Upper lobe of left lung (tissue), 6 donors: Measurements from ENCODE around the gene GFRA1. TPM values are rescaled to one million over a fixed set of nuclear protein-coding genes. Genes with fewer than 3 reads are reported as not detected.
A peak's percentile ranks its signal among the peaks of the same experiment; 100 is the strongest.

Experiments used
- ATAC-seq, 2 donors: fragments of 200-7000 bp; cut with Tn5 transposase; one replicate each; pipeline ENCODE4 v1.9.1; 2022; ENCODE audit warnings: mild to moderate bottlenecking in 2 of 2, moderate library complexity in 2 of 2; ENCODE audit not compliant: low FRiP score in 2 of 2
- DNase-seq, 2 donors: peaks; one replicate each; pipeline ENCODE4 v3.0.0-alpha.2; 2019 to 2020
- H3K27ac ChIP-seq, 4 donors: fragments of 200-600 bp; sonication (generic); one replicate each; pipeline ENCODE4 v1.5.1; 2016 to 2019
- H3K27me3 ChIP-seq, 4 donors: fragments of 200-600 bp; sonication (generic); one replicate each; pipeline ENCODE4 v1.5.1; 2017 to 2019
- H3K36me3 ChIP-seq, 4 donors: fragments of 200-600 bp; sonication (generic); one replicate each; pipeline ENCODE4 v1.5.1; 2016 to 2019
- H3K4me1 ChIP-seq, 4 donors: fragments of 200-600 bp; sonication (generic); one replicate each; pipeline ENCODE4 v1.5.1; 2018 to 2019
- H3K4me3 ChIP-seq, 4 donors: fragments of 200-600 bp; sonication (generic); one replicate each; pipeline ENCODE4 v1.5.1; 2017 to 2019; ENCODE audit warnings: mild to moderate bottlenecking in 2 of 4, moderate library complexity in 1 of 4
- H3K9me3 ChIP-seq, 4 donors: fragments of 200-600 bp; sonication (generic); one replicate each; pipeline ENCODE4 v1.5.1; 2018 to 2019
- CTCF ChIP-seq, 6 experiments: fragments of 450-650 bp in 4 of 6; fragments of 200-600 bp in 2 of 6; sonication (generic) in 2 of 6; IDR thresholded peaks; one replicate each; pipeline ENCODE4 v1.5.1; 2016 to 2019; ENCODE audit warnings: antibody characterized with exemption in 6 of 6
- EP300 ChIP-seq, 4 donors: sonication (generic); formaldehyde crosslinking; IDR thresholded peaks; one replicate each; pipeline ENCODE4 v1.5.1; 2017; ENCODE audit warnings: antibody characterized with exemption in 4 of 4, control low read depth in 2 of 4
- POLR2A ChIP-seq, 4 donors: fragments of 450-650 bp; IDR thresholded peaks; one replicate each; pipeline ENCODE4 v1.5.1; 2016 to 2017; ENCODE audit warnings: antibody characterized with exemption in 4 of 4, mild to moderate bottlenecking in 2 of 4
- POLR2AphosphoS5 ChIP-seq, 2 donors: sonication (generic); formaldehyde crosslinking; IDR thresholded peaks; one replicate each; pipeline ENCODE4 v1.5.1; 2017; ENCODE audit warnings: antibody characterized with exemption in 2 of 2
- WGBS, 2 donors: methylation state at CpG; one replicate each; pipeline ENCODE4 v1.1.5; 2017 to 2018; 5-methylcytosine and 5-hydroxymethylcytosine counted together
- total RNA-seq, 6 donors: library from RNA; depleted of rRNA in 4 of 6; stranded (reverse); fragments of >200 nt in 4 of 6; gene quantifications; one replicate each; pipeline versions ENCODE4 v1.1.0 to v1.2.1, GENCODE V29; 2016 to 2021
- donor health status: DM: no; HTN: no; CAD: no; lungs with moderate emphysema.
- donor health status: DM: no; HTN: yes; CAD: no; lungs with severe emphysema.

Gene GFRA1
- total RNA-seq, 6 donors from 2014 or later, result under 0.01 to 9.2 (median 2.3) TPM

- WGBS, 2 donors, result 60 to 64% methylated on average over 6 of the region's 6 CpGs
Observed at GRCh38 chr10:116269619-116270018, 3.4 kb downstream of the GFRA1 start.

GRCh38 chr10:116268976-116269375, 4.0 kb downstream of the GFRA1 start:
- ATAC-seq (no peak), DNase-seq (no peak)
- WGBS, 2 donors, result 41 to 52% methylated on average over 3 of the region's 3 CpGs
- no peak overlapping the region for H3K27ac ChIP-seq
- H3K4me3 ChIP-seq, result no peak overlapping the region
- H3K36me3 ChIP-seq, result no peaks in the 10 kb centered on the region
- TF ChIP-seq POLR2A (IDR thresholded peaks at IDR 0.05), result no peak
- no peak for TF ChIP-seq EP300 (IDR thresholded peaks at IDR 0.05)
- no peak for TF ChIP-seq POLR2AphosphoS5 (IDR thresholded peaks at IDR 0.05)
- TF ChIP-seq CTCF (IDR thresholded peaks at IDR 0.05), result no peak
- peaks cover 0 to 34% (median 12%) of the 10 kb centered on the region in 4 donors for H3K27me3 ChIP-seq
- H3K4me1 ChIP-seq, result peaks cover 3 to 33% (median 25%) of the 10 kb centered on the region in 4 donors
- H3K9me3 ChIP-seq, result no peaks in the 10 kb centered on the region

More at GRCh38 chr10:116269619-116270018, 3.4 kb downstream of the GFRA1 start:
- DNase-seq (no peak), ATAC-seq (no peak)
- no peaks in the 10 kb centered on the region for H3K9me3 ChIP-seq
- H3K4me1 ChIP-seq, result peaks cover 3 to 38% (median 29%) of the 10 kb centered on the region in 4 donors
- H3K27me3 ChIP-seq, result peaks cover 0 to 40% (median 16%) of the 10 kb centered on the region in 4 donors
- no peak overlapping the region for H3K4me3 ChIP-seq
- H3K27ac ChIP-seq, result no peak overlapping the region
- no peaks in the 10 kb centered on the region for H3K36me3 ChIP-seq
- TF ChIP-seq POLR2A (IDR thresholded peaks at IDR 0.05) (no peak), POLR2AphosphoS5 (IDR thresholded peaks at IDR 0.05) (no peak), CTCF (IDR thresholded peaks at IDR 0.05) (no peak), EP300 (IDR thresholded peaks at IDR 0.05) (no peak)

GRCh38 chr10:116265686-116266085, 7.3 kb downstream of the GFRA1 start:
- no peak for DNase-seq
- 46 to 69% methylated on average over 10 of the region's 10 CpGs for WGBS, 2 donors
- TF ChIP-seq CTCF (IDR thresholded peaks at IDR 0.05) (no peak), POLR2AphosphoS5 (IDR thresholded peaks at IDR 0.05) (no peak), EP300 (IDR thresholded peaks at IDR 0.05) (no peak), POLR2A (IDR thresholded peaks at IDR 0.05) (no peak)

GRCh38 chr10:116263870-116264655, 8.9 kb downstream of the GFRA1 start:
- Histone ChIP-seq H3K27me3 (no peaks in the 10 kb centered on the region), H3K27ac (no peak overlapping the region), H3K4me3 (no peak overlapping the region), H3K36me3 (no peaks in the 10 kb centered on the region), H3K4me1 (no peaks in the 10 kb centered on the region), H3K9me3 (no peaks in the 10 kb centered on the region)
- TF ChIP-seq CTCF (IDR thresholded peaks at IDR 0.05) (no peak), EP300 (IDR thresholded peaks at IDR 0.05) (no peak), POLR2AphosphoS5 (IDR thresholded peaks at IDR 0.05) (no peak), POLR2A (IDR thresholded peaks at IDR 0.05) (no peak)
- ATAC-seq (peak in 1 of 2 donors; percentile 28), DNase-seq (no peak)
- 80 to 88% methylated on average over 7 of the region's 7 CpGs for WGBS, 2 donors

More at GRCh38 chr10:116265686-116266085, 7.3 kb downstream of the GFRA1 start:
- no peak for ATAC-seq
- H3K4me1 ChIP-seq, result peaks cover 0 to under 1% (median 0%) of the 10 kb centered on the region in 4 donors
- H3K36me3 ChIP-seq, result no peaks in the 10 kb centered on the region
- no peaks in the 10 kb centered on the region for H3K9me3 ChIP-seq
- H3K27me3 ChIP-seq, result peaks cover 0 to 3% (median 1%) of the 10 kb centered on the region in 4 donors
- no peak overlapping the region for H3K27ac ChIP-seq
- H3K4me3 ChIP-seq, result no peak overlapping the region
